ENCODE measurements around the gene PLCG1.

Gene PLCG1

GRCh38 chr20:41162396-41162795 lies 25.1 kb downstream of the PLCG1 start:
- no peak overlapping the region for H3K4me3 ChIP-seq (ENCODE audit: low read length)
- H3K9ac ChIP-seq (ENCODE audit: low read length): no peak overlapping the region
- no peak overlapping the region for H2AFZ ChIP-seq (ENCODE audit: low read depth, low read length)
- H3K36me3 ChIP-seq (replicated peaks; ENCODE audit: low read depth, low read length): peaks cover 72% of the 10 kb centered on the region
- TF ChIP-seq CTCF (IDR thresholded peaks at IDR 0.05; ENCODE audit: low read depth, low read length): no peak
- TF ChIP-seq EZH2phosphoT487 (IDR thresholded peaks at IDR 0.05; ENCODE audit: low read depth): no peak
- H3K79me2 ChIP-seq (ENCODE audit: low read length): peaks cover 21% of the 10 kb centered on the region
- no peaks in the 10 kb centered on the region for H3K9me3 ChIP-seq (ENCODE audit: insufficient read depth, low read length)
- no peak overlapping the region for H3K4me2 ChIP-seq (ENCODE audit: low read length)
- H4K20me1 ChIP-seq (ENCODE audit: insufficient read depth, low read length): peaks cover 43% of the 10 kb centered on the region
- no peaks in the 10 kb centered on the region for H3K27me3 ChIP-seq (ENCODE audit: low read depth, low read length)
- H3K4me1 ChIP-seq (ENCODE audit: low read length): peaks cover 7% of the 10 kb centered on the region
- no peak overlapping the region for H3K27ac ChIP-seq (ENCODE audit: low read length)

- Histone ChIP-seq H3K27me3 (ENCODE audit: low read depth, low read length) (no peaks in the 10 kb centered on the region), H4K20me1 (ENCODE audit: insufficient read depth, low read length) (peaks cover 34% of the 10 kb centered on the region), H3K4me3 (ENCODE audit: low read length) (no peak overlapping the region), H3K9ac (ENCODE audit: low read length) (no peak overlapping the region), H3K27ac (ENCODE audit: low read length) (no peak overlapping the region), H3K9me3 (ENCODE audit: insufficient read depth, low read length) (no peaks in the 10 kb centered on the region), H3K36me3 (replicated peaks; ENCODE audit: low read depth, low read length) (peaks cover 84% of the 10 kb centered on the region), H2AFZ (ENCODE audit: low read depth, low read length) (no peak overlapping the region), H3K4me1 (ENCODE audit: low read length) (no peaks in the 10 kb centered on the region), H3K79me2 (ENCODE audit: low read length) (peaks cover 7% of the 10 kb centered on the region), H3K4me2 (ENCODE audit: low read length) (no peak overlapping the region)
- TF ChIP-seq CTCF (IDR thresholded peaks at IDR 0.05; ENCODE audit: low read depth, low read length): no peak
These were observed 26.5 kb downstream of the PLCG1 start for GRCh38 chr20:41163821-41164220.

GRCh38 chr20:41165001-41165882 lies 27.9 kb downstream of the PLCG1 start:
- peaks cover 89% of the 10 kb centered on the region for H3K36me3 ChIP-seq (replicated peaks; ENCODE audit: low read depth, low read length)
- H3K27me3 ChIP-seq (ENCODE audit: low read depth, low read length): no peaks in the 10 kb centered on the region
- TF ChIP-seq CTCF (IDR thresholded peaks at IDR 0.05; ENCODE audit: low read depth, low read length): no peak
- TF ChIP-seq EZH2phosphoT487 (IDR thresholded peaks at IDR 0.05; ENCODE audit: low read depth): no peak
- no peaks in the 10 kb centered on the region for H3K4me1 ChIP-seq (ENCODE audit: low read length)
- no peaks in the 10 kb centered on the region for H3K9me3 ChIP-seq (ENCODE audit: insufficient read depth, low read length)
- H3K27ac ChIP-seq (ENCODE audit: low read length): no peak overlapping the region
- H2AFZ ChIP-seq (ENCODE audit: low read depth, low read length): no peak overlapping the region
- H3K4me3 ChIP-seq (ENCODE audit: low read length): no peak overlapping the region
- H3K4me2 ChIP-seq (ENCODE audit: low read length): no peak overlapping the region
- H4K20me1 ChIP-seq (ENCODE audit: insufficient read depth, low read length): peaks cover 20% of the 10 kb centered on the region
- H3K79me2 ChIP-seq (ENCODE audit: low read length): no peaks in the 10 kb centered on the region
- no peak overlapping the region for H3K9ac ChIP-seq (ENCODE audit: low read length)

- H3K79me2 ChIP-seq (ENCODE audit: low read length): no peaks in the 10 kb centered on the region
- H3K27me3 ChIP-seq (ENCODE audit: low read depth, low read length): no peaks in the 10 kb centered on the region
- H2AFZ ChIP-seq (ENCODE audit: low read depth, low read length): no peak overlapping the region
- TF ChIP-seq CTCF (IDR thresholded peaks at IDR 0.05; ENCODE audit: low read depth, low read length) (no peak), EZH2phosphoT487 (IDR thresholded peaks at IDR 0.05; ENCODE audit: low read depth) (no peak)
- H3K9me3 ChIP-seq (ENCODE audit: insufficient read depth, low read length): no peaks in the 10 kb centered on the region
- H4K20me1 ChIP-seq (ENCODE audit: insufficient read depth, low read length): peaks cover 14% of the 10 kb centered on the region
- H3K27ac ChIP-seq (ENCODE audit: low read length): no peak overlapping the region
- H3K36me3 ChIP-seq (replicated peaks; ENCODE audit: low read depth, low read length): peaks cover 87% of the 10 kb centered on the region
- H3K9ac ChIP-seq (ENCODE audit: low read length): no peak overlapping the region
- no peak overlapping the region for H3K4me2 ChIP-seq (ENCODE audit: low read length)
- no peak overlapping the region for H3K4me3 ChIP-seq (ENCODE audit: low read length)
- H3K4me1 ChIP-seq (ENCODE audit: low read length): no peaks in the 10 kb centered on the region
These were observed 29.1 kb downstream of the PLCG1 start for GRCh38 chr20:41166201-41167117.
